Measurements from ENCODE around the gene PTPRD.

- TF ChIP-seq POLR2AphosphoS5 (IDR thresholded peaks at IDR 0.05; ENCODE audit: low read depth, low read length) (no peak), POLR2A (IDR thresholded peaks at IDR 0.05; ENCODE audit: low read depth, low read length) (no peak), TAF1 (IDR thresholded peaks at IDR 0.05; ENCODE audit: borderline replicate concordance, low read depth, low read length) (no peak)
These were observed 607.6 kb downstream of the PTPRD start for GRCh38 chr9:10005206-10005605.

All from GM12892 (cell line).